Measurements from ENCODE around the gene RBBP7. TPM values are rescaled to one million over a fixed set of nuclear protein-coding genes. Genes with fewer than 3 reads are reported as not detected.

The RBBP7 gene
- total RNA-seq, 4 donors from 2014 or later: 47.7 to 82.6 (median 59.1) TPM

DNA sequence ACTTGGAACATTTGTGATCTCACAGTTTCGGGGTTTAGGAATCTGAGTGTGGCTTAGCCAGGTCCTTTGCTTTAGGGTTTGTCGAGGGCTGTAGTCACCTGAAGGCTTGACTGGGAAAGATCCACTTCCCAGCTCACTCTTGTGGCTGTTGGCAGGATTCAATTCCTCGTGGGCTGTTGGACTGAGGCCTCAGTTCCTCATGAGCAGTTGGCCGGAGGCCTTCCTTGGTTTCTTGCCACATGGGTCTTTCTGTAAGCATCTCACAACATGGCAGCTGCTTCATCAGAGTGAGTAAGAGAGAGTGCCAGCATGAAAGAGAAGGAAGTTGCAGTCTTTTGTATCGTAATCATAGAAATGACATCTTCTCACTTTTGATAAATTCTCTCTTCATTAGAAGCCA, 72.8 kb downstream of the RBBP7 start:
- DNase-seq (ENCODE audit: low spot score in 2 of 2): peak in 1 of 2 donors; percentile 85
- no peak for TF ChIP-seq POLR2A (IDR thresholded peaks at IDR 0.05)
- TF ChIP-seq, protein P1, sequence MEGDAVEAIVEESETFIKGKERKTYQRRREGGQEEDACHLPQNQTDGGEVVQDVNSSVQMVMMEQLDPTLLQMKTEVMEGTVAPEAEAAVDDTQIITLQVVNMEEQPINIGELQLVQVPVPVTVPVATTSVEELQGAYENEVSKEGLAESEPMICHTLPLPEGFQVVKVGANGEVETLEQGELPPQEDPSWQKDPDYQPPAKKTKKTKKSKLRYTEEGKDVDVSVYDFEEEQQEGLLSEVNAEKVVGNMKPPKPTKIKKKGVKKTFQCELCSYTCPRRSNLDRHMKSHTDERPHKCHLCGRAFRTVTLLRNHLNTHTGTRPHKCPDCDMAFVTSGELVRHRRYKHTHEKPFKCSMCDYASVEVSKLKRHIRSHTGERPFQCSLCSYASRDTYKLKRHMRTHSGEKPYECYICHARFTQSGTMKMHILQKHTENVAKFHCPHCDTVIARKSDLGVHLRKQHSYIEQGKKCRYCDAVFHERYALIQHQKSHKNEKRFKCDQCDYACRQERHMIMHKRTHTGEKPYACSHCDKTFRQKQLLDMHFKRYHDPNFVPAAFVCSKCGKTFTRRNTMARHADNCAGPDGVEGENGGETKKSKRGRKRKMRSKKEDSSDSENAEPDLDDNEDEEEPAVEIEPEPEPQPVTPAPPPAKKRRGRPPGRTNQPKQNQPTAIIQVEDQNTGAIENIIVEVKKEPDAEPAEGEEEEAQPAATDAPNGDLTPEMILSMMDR (IDR thresholded peaks at IDR 0.05): no peak
- intact Hi-C loops (cut with DNase I; ENCODE audit: low total_unique reads): no loop called here
- WGBS, 2 donors: 64 to 74% methylated on average over 5 of the region's 5 CpGs
- H3K4me3 ChIP-seq (ENCODE audit: low read depth, poor library complexity, severe bottlenecking): no peak overlapping the region

DNA sequence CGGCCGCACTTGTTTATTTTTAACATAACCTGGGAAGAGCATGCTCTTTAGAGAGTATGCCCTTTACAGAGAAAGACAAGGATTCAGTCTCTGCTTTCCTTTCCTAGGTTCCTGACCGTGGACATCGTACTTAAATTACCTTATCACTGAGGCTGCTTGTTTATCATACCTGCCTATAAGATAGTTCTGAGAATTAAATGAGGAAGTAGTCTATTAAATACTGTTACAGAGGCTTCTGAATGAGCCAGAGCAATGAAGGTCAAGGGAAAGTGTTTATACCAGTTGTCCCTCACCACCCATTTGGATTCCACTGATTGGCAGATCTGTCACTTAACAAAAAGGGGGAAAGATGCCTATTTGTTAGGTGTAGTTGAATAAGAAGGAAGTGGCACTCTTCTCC, 73.9 kb downstream of the RBBP7 start:
- no peak overlapping the region for H3K4me3 ChIP-seq (ENCODE audit: low read depth, poor library complexity, severe bottlenecking)
- intact Hi-C loops (cut with DNase I; ENCODE audit: low total_unique reads): no loop called here
- no peak for DNase-seq (ENCODE audit: low spot score in 2 of 2)
- TF ChIP-seq, protein P1 (IDR thresholded peaks at IDR 0.05): no peak
- TF ChIP-seq POLR2A (IDR thresholded peaks at IDR 0.05): no peak
- 93 to 99% methylated on average over 4 of the region's 4 CpGs for WGBS, 2 donors

Other genes starting within 250 kb of the RBBP7 start
- not detected for gene S100G, start 220.2 kb downstream of the RBBP7 start, total RNA-seq
- 10 to 100 TPM in 2 of 4 donors, 1 to 10 TPM in 2; 6.7 to 11.1 (median 9.3) TPM for gene CTPS2, start 157.7 kb downstream of the RBBP7 start, total RNA-seq
- 10 to 100 TPM; 16.1 to 18.5 (median 16.6) TPM for gene SYAP1, start 150.8 kb downstream of the RBBP7 start, total RNA-seq
- gene TXLNG, start 83.9 kb downstream of the RBBP7 start, total RNA-seq: 10 to 100 TPM in 1 of 4 donors, 1 to 10 TPM in 3; 7.0 to 10.8 (median 8.9) TPM
- gene REPS2, start 76.3 kb upstream of the RBBP7 start, total RNA-seq: 10 to 100 TPM in 1 of 4 donors, 1 to 10 TPM in 3; 2.9 to 10.8 (median 6.7) TPM